Adrenal gland (tissue), 5 donors: ENCODE data around the gene SIN3A.

Experiments used
- CTCF ChIP-seq, 6 experiments: fragments of 450-650 bp in 4 of 6; fragments of 200-600 bp in 2 of 6; sonication (generic) in 1 of 6; IDR thresholded peaks; 1 replicate in 5 of 6; 2 replicates in 1 of 6; pipeline versions ENCODE4 v1.5.1 to v1.8.0; 2016 to 2021; ENCODE audit warnings: antibody characterized with exemption in 6 of 6, mild to moderate bottlenecking in 2 of 6, moderate library complexity in 1 of 6
- POLR2A ChIP-seq, 2 donors: fragments of 450-650 bp; IDR thresholded peaks; one replicate each; pipeline ENCODE4 v1.6.1; 2017; ENCODE audit warnings: antibody characterized with exemption in 2 of 2, mild to moderate bottlenecking in 2 of 2, moderate library complexity in 1 of 2
- donor health status: DM: no; HTN: no; CAD: no.

DNA sequence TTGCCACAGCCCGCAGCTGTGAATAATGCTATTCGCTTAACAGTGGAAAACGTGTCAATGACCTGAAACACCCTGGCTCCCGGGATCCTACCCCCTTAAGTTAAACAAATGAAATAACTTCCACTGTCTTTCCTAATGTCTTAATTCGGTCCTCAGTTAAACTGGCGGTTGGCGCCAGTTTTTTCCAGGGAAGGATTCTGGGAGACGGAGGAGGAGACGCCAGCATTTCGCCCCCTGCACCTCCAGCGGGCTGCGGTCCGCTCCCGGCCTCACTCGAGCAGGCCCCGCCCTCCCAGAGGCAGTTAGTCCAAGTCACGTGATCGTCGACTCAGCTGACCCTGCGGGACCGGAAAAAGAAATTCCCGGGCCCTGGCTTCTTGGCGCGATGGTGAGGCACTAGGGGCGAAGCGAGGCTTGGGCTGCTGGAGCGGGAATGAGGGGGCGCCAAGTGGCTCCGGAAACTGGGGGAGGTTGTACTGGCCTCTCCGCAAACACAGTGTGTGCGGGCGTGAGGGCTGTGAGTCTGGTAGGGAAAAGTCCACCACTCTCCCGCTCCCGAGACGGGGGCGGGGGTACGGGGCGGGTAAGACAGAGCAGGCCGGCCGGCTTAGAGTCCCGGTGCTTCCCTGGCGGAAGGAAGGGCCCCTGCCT, 115.7 kb downstream of the SIN3A start, which contains the start of gene COMMD4:
- TF ChIP-seq CTCF (IDR thresholded peaks at IDR 0.05) (peak in 1 of 6 experiments; percentile 11), POLR2A (IDR thresholded peaks at IDR 0.05) (peak; percentile 36 to 52)
